ENCODE results near the gene XKR3.
"Not testable (repeated sequence)": the region's sequence is repeated elsewhere in the genome, so short reads cannot be mapped to it uniquely, and the experiment has no call there.

Gene XKR3

DNA sequence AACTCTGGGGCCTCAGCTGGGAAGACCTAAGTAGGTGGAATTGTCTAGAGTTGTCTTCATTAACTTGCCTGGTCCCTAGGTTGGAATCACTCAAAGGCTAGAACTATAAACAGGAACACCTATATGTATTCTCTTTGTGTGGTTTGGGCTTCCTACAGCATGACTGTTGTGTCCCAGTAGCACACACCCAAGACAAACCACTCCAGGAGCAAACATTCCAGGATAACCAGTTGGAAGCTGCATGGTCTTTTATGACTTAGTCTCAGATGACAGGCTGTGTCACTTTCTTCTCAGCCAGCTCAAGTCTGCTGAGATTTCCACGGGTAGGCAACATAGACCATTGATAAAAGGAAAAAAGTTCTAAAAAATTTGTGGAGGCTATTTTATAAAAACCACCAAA is 90.9 kb downstream of the XKR3 start:
- not testable (repeated sequence) for DNase-seq
